ENCODE results near the gene CDKAL1.

DNA sequence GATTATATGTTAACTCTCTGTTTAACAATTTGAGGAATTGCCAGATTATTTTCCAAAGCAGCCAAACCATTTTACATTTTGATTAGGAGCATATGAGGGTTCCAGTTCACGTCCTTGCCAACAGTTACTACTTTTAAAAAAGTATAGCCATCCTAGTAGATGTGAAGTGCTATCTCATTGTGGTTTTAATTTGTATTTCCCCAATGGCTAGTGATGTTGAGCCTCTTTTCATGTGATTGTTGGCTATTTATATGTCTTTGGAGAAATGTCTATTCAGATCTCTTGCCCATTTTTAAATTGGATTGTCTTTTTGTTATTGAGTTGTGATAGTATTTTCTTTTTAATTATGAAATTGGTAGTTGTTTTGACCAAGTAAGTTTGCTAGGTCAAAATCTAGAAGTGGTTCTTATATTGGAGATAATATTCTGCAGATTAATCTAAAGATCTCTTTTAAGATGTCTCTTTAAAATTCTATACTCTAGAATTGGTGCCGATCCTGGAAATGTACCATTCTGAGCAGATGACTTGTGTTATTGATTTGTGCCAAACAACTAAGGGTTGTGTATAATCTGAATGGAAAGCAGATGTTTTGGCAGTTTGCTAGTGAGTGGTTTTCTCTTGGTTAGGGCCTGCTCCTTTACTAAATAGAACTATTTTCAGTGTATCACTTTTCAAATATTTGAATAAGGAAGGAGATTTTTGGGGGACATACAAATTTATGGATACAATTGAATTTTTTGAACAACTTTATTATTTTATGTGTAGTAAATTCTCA lies 99.5 kb downstream of the CDKAL1 start:
- TF ChIP-seq, protein P1, sequence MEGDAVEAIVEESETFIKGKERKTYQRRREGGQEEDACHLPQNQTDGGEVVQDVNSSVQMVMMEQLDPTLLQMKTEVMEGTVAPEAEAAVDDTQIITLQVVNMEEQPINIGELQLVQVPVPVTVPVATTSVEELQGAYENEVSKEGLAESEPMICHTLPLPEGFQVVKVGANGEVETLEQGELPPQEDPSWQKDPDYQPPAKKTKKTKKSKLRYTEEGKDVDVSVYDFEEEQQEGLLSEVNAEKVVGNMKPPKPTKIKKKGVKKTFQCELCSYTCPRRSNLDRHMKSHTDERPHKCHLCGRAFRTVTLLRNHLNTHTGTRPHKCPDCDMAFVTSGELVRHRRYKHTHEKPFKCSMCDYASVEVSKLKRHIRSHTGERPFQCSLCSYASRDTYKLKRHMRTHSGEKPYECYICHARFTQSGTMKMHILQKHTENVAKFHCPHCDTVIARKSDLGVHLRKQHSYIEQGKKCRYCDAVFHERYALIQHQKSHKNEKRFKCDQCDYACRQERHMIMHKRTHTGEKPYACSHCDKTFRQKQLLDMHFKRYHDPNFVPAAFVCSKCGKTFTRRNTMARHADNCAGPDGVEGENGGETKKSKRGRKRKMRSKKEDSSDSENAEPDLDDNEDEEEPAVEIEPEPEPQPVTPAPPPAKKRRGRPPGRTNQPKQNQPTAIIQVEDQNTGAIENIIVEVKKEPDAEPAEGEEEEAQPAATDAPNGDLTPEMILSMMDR (IDR thresholded peaks at IDR 0.05; ENCODE audit: poor library complexity) = no peak
- no peak for TF ChIP-seq EZH2 (IDR thresholded peaks at IDR 0.05; ENCODE audit: borderline replicate concordance)

Data from hepatocyte (in vitro differentiated cells).